IPS-11a (cell line): ENCODE results near the gene NOS2.

Experiments
- H3K4me3 ChIP-seq: one replicate; pipeline ENCODE4 v1.5.1; 2013; ENCODE audit warnings: low read depth, low read length, control low read depth

The NOS2 gene

DNA sequence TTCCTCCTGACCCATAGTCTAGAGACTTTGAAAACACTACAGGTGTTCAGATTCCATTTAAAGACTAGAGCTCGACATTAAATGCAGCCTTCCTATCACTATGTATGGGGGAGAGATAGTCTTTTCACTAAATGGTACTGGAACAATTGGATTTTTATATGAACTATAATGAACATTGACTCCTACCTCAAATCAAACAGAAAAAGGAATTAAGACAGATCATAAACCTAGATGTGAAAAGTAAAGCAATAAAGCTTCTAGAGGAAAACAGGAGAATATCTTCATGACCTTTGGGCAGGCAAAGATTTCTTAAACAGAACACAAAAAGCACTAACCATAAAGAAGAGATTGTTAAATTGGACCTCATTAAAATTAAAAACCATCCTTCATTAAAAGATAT, 18.8 kb upstream of the NOS2 start:
- H3K4me3 ChIP-seq: no peak overlapping the region

DNA sequence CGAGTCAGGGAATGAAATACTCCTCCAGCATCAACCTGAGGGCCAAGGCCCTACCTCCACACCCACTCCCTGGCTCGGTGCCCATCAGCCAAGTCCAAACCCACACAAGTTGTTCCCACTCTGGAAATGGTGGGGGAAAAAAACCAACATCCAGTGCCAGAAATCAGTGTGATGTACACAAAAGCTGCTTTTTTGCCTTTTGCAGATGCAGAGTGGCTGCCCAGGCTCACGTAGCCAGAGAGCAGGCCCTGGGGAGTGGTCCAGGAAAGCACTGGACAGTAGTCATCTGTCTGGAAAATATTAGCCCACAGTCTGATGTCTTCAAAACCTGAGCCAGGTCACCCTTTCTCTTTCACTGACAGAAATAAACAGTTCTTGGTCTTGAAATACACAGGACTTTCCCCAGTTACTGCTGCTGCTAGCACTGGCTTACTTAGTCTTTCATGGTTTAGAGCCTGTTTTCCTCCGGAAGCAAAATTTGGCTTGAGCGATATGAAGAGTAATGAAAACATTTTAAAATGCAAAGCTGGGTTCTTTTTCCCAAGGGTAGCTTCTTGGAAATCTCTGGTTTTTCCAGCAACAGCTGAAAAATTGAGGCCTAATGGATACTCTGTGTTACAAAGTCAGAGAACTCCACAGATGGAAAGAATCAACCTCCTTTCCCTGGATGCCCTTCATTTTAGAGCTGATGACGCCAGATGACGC, 18.2 kb upstream of the NOS2 start:
- no peak overlapping the region for H3K4me3 ChIP-seq

DNA sequence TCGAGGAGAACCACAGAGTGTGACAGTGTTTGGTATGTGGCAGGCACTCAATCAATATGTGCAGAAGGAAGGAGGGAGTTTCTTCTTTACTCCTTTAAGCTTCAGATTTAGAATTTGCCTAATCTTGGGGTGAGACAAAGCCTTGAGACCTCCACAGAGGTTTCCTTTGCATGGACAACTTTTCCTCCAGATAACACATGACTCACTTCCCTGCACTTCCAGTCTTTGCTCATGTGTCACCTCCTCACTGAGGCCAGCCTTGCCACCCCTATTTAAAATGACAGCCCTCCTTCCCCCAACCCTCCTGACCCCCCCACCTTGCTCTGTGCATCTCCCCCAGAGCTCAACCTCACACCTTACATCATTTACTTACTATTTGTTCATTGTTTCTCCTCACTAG, 17.4 kb upstream of the NOS2 start:
- H3K4me3 ChIP-seq: no peak overlapping the region

DNA sequence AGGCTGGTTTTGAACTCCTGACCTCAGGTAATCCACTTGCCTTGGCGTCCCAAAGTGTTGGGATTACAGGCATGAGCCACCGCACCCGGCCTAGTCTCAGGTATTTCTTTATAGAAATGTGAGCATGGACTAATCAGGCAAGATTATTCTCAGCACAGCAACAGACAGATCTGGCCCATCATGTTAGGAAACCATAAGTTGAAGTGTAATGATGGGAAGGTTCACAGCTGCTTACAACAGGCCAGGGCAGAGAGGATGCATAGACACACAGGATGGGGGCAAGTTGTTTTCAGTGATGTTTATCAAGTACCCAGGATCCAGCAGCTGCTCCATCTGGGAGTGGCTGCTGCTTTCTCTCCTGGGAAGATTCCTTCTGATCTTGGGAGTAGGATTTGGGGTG, 16.6 kb upstream of the NOS2 start:
- no peak overlapping the region for H3K4me3 ChIP-seq

DNA sequence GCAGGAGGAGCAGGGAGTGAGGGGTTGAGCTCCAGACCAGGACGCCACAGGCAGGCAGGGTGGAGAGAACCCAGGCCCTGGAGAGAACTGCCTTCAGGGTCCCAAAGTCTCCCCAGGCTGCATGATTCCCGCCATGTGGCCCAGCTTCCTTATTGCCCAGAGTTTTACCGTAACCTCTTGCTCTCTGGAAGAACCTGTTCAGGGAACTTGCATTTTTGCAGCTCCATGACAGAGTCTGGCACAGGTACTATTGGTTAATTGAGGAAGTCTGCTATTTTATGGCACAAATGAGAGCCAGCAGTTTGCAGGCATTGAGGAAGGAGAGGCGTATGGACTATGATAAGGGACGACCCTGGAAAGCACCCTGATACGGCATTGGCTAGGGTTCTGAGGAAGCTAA, 11.6 kb upstream of the NOS2 start:
- no peak overlapping the region for H3K4me3 ChIP-seq

GRCh38 chr17:27810902-27811557, 10.7 kb upstream of the NOS2 start:
- H3K4me3 ChIP-seq: no peak overlapping the region

DNA sequence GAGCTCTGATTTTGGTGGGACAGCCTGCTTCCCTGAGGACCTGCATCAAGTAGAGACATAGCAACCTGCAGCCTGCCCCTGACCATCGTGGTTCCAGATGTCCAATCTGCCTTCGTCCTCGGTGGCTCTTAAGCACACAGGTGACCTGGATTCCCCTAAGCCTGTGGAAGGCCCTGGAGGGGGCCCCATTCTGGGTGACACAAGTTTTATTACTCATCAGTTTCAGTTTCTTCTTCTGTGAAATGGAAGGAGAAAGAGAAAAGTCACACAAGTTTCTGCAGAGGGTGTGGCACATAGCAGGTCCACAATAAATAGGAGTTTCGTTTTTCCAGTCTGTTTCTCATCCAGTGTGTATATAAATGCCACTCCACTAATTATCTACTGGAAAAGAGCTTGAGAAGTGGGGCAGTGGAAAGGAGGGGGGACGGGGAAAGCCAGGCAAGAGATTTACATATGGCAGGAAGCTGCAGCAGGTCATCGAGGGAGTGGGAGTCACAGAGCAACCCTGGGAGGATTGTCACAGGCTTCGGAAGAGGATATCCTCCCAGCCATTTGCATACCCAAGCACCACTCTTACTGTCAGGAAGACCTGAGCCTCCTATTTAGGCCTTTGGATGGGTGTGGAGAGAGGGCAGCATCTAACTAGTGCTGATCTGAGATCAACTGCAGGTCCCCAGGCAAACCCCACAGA, 10.0 kb upstream of the NOS2 start:
- no peak overlapping the region for H3K4me3 ChIP-seq

- no peak overlapping the region for H3K4me3 ChIP-seq
These were observed 9.2 kb upstream of the NOS2 start for GRCh38 chr17:27809555-27809954.

DNA sequence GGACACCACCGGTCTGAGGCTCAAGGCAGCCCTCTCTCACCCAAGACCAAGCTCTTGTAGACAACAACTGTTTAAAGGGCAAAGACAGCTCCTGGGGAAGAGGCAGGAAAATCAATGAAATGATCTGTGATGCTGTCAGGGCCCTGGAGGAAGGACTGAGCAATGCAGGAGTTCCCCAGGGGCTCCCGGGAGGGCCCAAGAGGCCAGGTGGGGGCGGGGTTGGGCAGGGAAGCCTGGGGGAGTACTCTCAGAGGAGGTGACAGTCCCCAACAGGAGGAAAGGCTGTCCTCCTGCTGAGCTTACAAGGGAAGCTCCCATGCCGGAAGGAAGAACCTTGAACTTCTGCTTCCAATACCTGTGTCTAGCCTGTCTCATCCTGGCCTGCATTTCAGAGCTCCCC, 8.3 kb upstream of the NOS2 start:
- H3K4me3 ChIP-seq: no peak overlapping the region

DNA sequence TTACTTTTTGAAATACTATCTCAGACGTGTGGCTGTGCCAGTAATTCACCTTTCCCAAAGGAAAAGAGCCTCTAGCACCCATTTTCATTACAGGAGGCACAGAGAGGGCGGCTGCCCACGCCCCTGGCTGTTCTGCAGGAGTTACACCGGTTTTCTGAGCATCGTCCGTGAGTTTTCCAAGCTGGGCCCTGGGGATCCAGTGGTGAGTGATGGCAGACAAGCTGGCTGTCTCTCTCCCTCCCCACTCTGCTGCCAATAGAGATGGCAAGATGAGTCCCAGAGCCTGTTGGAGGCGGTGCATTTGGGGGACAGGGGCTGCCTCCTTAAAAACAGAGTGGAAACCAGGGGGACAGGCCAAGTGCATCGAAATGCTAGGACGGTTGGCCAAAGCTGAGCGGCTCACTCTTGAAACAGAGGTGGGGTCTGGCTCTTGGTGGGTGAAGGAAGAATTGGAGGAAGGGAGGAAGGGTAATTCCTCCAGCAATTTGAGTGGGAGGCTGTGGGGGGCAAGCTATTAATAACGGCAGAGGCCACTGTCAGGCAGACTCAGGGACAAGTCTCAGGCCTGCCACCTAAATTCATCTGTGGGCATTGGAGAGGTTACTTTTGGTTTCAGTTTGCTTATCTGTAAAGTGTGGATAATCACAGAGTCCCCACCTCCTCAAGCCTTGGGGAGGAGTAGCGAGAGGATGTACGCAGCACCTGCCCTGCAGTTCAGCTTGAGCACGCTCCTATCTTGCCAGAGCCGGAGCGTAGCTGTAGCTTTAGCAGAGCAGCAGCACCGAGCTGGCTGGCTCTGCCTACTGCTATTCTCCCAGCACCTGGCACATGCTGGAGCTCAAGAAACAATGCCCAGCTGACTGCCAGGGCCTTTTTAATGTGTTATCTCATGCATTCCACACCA, 7.5 kb upstream of the NOS2 start:
- H3K4me3 ChIP-seq: no peak overlapping the region

DNA sequence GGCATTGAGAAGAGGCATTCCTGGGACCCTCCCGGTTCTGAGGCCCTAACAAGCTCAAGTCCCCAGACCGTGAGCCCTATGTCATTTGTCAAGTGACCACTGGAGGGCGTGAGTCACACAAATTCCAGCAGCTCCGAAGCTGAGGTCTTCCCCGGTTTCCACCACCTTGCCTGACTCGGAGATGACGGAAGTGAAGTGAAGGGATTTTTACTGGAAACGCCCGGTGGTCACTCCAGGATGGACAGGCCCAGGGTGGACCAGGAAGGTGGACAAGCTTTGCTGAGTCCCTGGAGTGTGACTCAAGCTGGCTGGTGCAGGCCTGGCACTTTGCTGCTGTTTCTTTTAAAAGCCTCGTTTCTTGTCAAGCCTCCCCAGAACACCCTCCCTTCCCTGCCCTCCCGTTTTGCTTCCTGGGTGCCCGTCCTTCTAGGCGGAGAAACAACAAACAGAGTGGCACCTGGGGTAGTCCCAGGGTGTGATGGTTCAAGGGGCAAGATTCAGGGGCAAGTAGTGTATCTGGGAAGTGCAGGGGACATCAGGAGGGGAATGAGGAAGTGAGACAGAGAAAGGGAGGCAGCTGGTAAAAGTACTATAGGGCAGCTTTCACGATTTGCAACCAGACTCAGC, 5.3 kb upstream of the NOS2 start:
- H3K4me3 ChIP-seq: no peak overlapping the region

GRCh38 chr17:27804113-27804512, 3.8 kb upstream of the NOS2 start:
- H3K4me3 ChIP-seq: no peak overlapping the region

DNA sequence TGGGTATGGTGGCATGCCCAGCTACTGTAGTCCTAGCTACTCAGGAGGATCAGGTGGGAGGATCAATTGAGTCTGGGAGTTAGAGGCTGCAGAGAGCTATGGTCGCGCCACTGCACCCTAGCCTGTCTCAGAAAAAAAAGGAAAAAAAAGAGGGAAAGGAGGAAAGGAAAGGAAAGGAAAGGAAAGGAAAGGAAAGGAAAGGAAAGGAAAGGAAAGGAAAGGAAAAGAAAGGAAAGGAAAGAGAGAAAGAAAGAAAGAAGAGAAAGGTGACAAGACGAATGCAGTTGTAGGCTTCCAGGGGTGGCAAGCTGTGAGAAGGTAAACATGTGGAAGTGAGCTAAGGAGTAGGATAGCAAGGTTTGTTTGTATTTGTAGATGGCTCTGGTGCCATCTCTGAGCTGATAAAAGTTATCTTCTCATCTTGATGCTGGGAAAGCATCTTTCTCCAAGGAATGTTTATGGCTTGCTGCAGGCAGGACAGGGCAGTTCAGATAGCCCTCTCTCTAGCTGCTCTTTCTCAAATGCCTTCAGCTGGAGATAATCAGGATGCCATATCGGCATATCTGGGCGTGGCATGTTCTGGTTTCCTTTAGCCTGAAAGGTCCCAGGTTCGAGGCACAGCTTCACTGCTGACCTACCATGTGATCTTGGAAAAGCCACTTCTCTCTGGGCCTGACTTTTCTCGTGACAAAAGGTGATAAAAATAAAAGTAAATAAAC, 2.8 kb upstream of the NOS2 start:
- no peak overlapping the region for H3K4me3 ChIP-seq

GRCh38 chr17:27802033-27802432, 1.7 kb upstream of the NOS2 start:
- no peak overlapping the region for H3K4me3 ChIP-seq

DNA sequence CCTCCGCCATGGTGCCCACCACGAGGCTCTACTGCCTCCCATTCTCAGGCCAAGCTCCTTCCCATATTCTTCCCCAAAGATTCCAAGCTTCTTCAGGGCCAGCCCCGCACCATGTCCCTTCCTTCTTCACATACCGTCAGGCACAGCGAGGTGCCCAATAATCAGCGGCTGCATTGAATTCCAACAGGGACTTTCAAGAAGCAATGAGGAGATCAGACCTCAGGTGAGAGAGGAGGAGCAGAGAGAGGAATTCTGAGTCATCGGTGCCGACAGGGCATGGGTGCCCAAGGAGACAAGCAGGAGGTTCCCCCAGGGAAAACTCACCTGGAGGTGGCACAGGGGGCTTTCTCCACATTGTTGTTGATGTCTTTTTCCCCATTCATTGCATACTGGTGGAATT, 2.0 kb downstream of the NOS2 start:
- H3K4me3 ChIP-seq: no peak overlapping the region

- H3K4me3 ChIP-seq: no peak overlapping the region
These were observed 2.8 kb downstream of the NOS2 start for GRCh38 chr17:27797390-27798091.

- H3K4me3 ChIP-seq: no peak overlapping the region
These were observed 6.3 kb downstream of the NOS2 start for GRCh38 chr17:27793906-27794569.

DNA sequence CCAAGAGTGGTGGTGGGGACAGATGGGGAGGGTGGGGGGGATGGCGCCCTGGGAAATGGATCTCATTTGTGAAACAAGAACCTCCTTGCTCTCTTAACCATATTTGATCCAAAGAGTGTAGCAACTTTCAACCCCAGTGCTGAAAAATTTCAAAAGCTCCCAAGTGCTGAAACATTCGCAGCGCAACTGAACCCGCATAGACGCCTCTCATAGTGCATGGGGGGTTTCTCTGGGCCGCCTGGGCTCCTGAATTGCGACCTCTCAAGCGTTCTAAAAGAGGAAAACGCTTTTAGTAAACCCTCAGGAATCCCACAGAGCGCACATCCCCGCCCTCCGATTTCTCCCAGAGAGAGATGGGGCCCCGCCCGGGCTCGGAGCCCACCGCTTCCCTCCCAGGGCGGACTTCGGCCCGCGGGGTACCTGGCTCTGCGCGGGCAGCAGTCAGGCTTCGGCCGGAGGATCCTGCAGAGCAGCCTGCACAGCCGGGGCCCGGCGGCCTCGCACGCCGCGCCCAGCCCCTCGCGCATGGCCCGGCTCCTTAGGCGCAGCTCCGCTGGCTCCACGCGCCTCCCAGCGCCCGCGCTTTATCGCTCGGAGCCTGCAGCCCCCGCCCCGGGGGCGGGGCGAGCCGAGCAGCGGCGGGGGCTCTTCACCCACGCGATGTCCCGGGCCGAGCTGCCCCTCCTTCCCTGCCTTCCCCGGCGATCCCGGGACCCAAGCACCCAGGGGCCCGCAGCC, 7.0 kb downstream of the NOS2 start:
- H3K4me3 ChIP-seq: peak overlapping the region; percentile 18
